Keratinocyte (primary cell): ENCODE data around the gene KPNA5. TPM values are rescaled to one million over a fixed set of nuclear protein-coding genes. Genes with fewer than 3 reads are reported as not detected.
"Not testable (repeated sequence)": the region's sequence is repeated elsewhere in the genome, so short reads cannot be mapped to it uniquely, and the experiment has no call there.

Experiments used
- DNase-seq: peaks from one replicate; pipeline ENCODE4 v3.0.0-alpha.2; 2011; ENCODE audit warnings: low read depth, missing footprints, low spot score
- FAIRE-seq: peaks from 2 replicates; lab custom pipeline; 2011; peaks lifted over from hg19 to GRCh38; lab: Jason Lieb, UNC
- H2AFZ ChIP-seq: 2 replicates; pipeline ENCODE4 v1.6.0; 2012; ENCODE audit warnings: low read length, control low read depth, inconsistent platforms; ENCODE audit not compliant: control insufficient read depth
- H3K27ac ChIP-seq: 2 replicates; pipeline ENCODE4 v1.5.1; 2011; ENCODE audit warnings: low read length; ENCODE audit not compliant: control insufficient read depth, insufficient read depth
- H3K27me3 ChIP-seq: 3 replicates; pipeline ENCODE4 v1.6.0; 2011; ENCODE audit warnings: low read length; ENCODE audit not compliant: control insufficient read depth, insufficient read depth; ENCODE audit errors: extremely low read depth
- H3K36me3 ChIP-seq, 2 experiments: 2 replicates in 1 of 2; 3 replicates in 1 of 2; pipeline ENCODE4 v1.5.1; 2011; ENCODE audit warnings: low read length in 2 of 2, mild to moderate bottlenecking in 1 of 2; ENCODE audit not compliant: control insufficient read depth in 2 of 2, insufficient read depth in 2 of 2; ENCODE audit errors: extremely low read depth in 1 of 2
- H3K4me1 ChIP-seq: 3 replicates; pipeline ENCODE4 v1.5.1; 2011; ENCODE audit warnings: low read length; ENCODE audit not compliant: control insufficient read depth, insufficient read depth; ENCODE audit errors: extremely low read depth
- H3K4me2 ChIP-seq: 3 replicates; pipeline ENCODE4 v1.6.0; 2011; ENCODE audit warnings: low read depth, low read length; ENCODE audit not compliant: control insufficient read depth, insufficient read depth; ENCODE audit errors: extremely low read depth
- H3K4me3 ChIP-seq, 3 experiments: fragments of 200-600 bp in 1 of 3; sonication (generic) in 1 of 3; 2 replicates in 2 of 3; 3 replicates in 1 of 3; pipeline ENCODE4 v1.5.1; 2011 to 2016; ENCODE audit warnings: low read length in 3 of 3, mild to moderate bottlenecking in 3 of 3, control low read depth in 2 of 3, inconsistent platforms in 1 of 3, low read depth in 1 of 3, mixed read lengths in 1 of 3, mixed run types in 1 of 3, moderate library complexity in 1 of 3; ENCODE audit not compliant: control insufficient read depth in 2 of 3, insufficient read depth in 2 of 3; ENCODE audit errors: extremely low read depth in 1 of 3
- H3K79me2 ChIP-seq: 2 replicates; pipeline ENCODE4 v1.6.0; 2012; ENCODE audit warnings: low read length; ENCODE audit not compliant: control insufficient read depth, insufficient read depth
- H3K9ac ChIP-seq: 3 replicates; pipeline ENCODE4 v1.6.0; 2011; ENCODE audit warnings: low read length; ENCODE audit not compliant: control insufficient read depth, insufficient read depth; ENCODE audit errors: extremely low read depth
- H3K9me1 ChIP-seq: 3 replicates; pipeline ENCODE4 v1.6.0; 2011; ENCODE audit warnings: low read length; ENCODE audit not compliant: control insufficient read depth, insufficient read depth; ENCODE audit errors: extremely low read depth
- H3K9me3 ChIP-seq: 2 replicates; pipeline ENCODE4 v1.5.1; 2012; ENCODE audit warnings: low read depth, low read length; ENCODE audit not compliant: control insufficient read depth
- H4K20me1 ChIP-seq: 3 replicates; pipeline ENCODE4 v1.6.0; 2011; ENCODE audit warnings: low read length; ENCODE audit not compliant: control insufficient read depth, insufficient read depth; ENCODE audit errors: extremely low read depth
- CTCF ChIP-seq, 3 experiments: IDR thresholded peaks in 1 of 3; conservative IDR thresholded peaks in 1 of 3; optimal IDR thresholded peaks in 1 of 3; 2 replicates in 2 of 3; 3 replicates in 1 of 3; pipeline versions ENCODE3 to v1.5.1; 2011; ENCODE audit warnings: low read length in 3 of 3, mild to moderate bottlenecking in 3 of 3, moderate library complexity in 2 of 3, control low read depth in 1 of 3, inconsistent platforms in 1 of 3; ENCODE audit not compliant: insufficient read depth in 2 of 3; ENCODE audit errors: extremely low read depth in 1 of 3
- EZH2 ChIP-seq: IDR thresholded peaks from one replicate; pipeline ENCODE4 v1.6.1; 2012; ENCODE audit warnings: inconsistent platforms, mild to moderate bottlenecking, low read length, moderate library complexity
- dilution Hi-C: fragments of 300-500 bp; cut with MboI; formaldehyde crosslinking; loops from one replicate; pipeline ENCODE4 v1.7.0; 2020; ENCODE audit warnings: low sequenced_read_pairs; ENCODE audit not compliant: extremely low pct_ligation_motif_present
- polyA plus RNA-seq, 5 experiments: library from polyadenylated mRNA; depleted of rRNA in 3 of 5; stranded (reverse) in 3 of 5; stranded (forward) in 1 of 5; unstranded in 1 of 5; fragments of >200 nt; gene quantifications; 1 replicate in 1 of 5; 2 replicates in 3 of 5; 3 replicates in 1 of 5; pipeline versions ENCODE4 v1.2.1 to v1.2.3, GENCODE V29; 2011 to 2012; ENCODE audit warnings: missing spikeins in 2 of 5, low read depth in 1 of 5, low replicate concordance in 1 of 5

Gene KPNA5
- polyA plus RNA-seq, 1 donor (not counting 4 experiments of a cell fraction or from before 2014, with no cell fraction given): 3.1 TPM

GRCh38 chr6:116682334-116682712 is 1.3 kb downstream of the KPNA5 start:
- Histone ChIP-seq H3K9ac (no peak overlapping the region), H3K4me2 (peak overlapping the region; percentile 96), H2AFZ (no peak overlapping the region), H3K36me3 (no peaks in the 10 kb centered on the region), H3K27ac (no peak overlapping the region), H3K79me2 (peaks cover 5% of the 10 kb centered on the region), H3K9me3 (no peaks in the 10 kb centered on the region), H3K9me1 (no peaks in the 10 kb centered on the region), H3K27me3 (no peaks in the 10 kb centered on the region), H4K20me1 (no peaks in the 10 kb centered on the region), H3K4me1 (peaks cover 9% of the 10 kb centered on the region), H3K4me3 (no peak overlapping the region)
- TF ChIP-seq CTCF (optimal IDR thresholded peaks at IDR 0.05 in 1 of 3, IDR thresholded peaks at IDR 0.05 in 1 of 3, conservative IDR thresholded peaks at IDR 0.05 in 1 of 3; ENCODE audit: extremely low read depth in 1 of 3, insufficient read depth in 2 of 3, low read length in 3 of 3): no peak
- TF ChIP-seq EZH2: no peak
- dilution Hi-C loops: no loop called here
- DNase-seq: no peak
- FAIRE-seq: no peak

GRCh38 chr6:116685437-116685993 is 4.5 kb downstream of the KPNA5 start:
- H3K79me2 ChIP-seq: peaks cover 10% of the 10 kb centered on the region
- H3K4me1 ChIP-seq: peaks cover 9% of the 10 kb centered on the region
- no peak overlapping the region for H3K4me2 ChIP-seq
- H2AFZ ChIP-seq: no peak overlapping the region
- H4K20me1 ChIP-seq: no peaks in the 10 kb centered on the region
- no peaks in the 10 kb centered on the region for H3K9me3 ChIP-seq
- no peaks in the 10 kb centered on the region for H3K9me1 ChIP-seq
- dilution Hi-C loops: no loop called here
- DNase-seq (no peak), FAIRE-seq (no peak)
- H3K27ac ChIP-seq: no peak overlapping the region
- H3K36me3 ChIP-seq: no peaks in the 10 kb centered on the region
- TF ChIP-seq EZH2: no peak
- no peak for TF ChIP-seq CTCF (optimal IDR thresholded peaks at IDR 0.05 in 1 of 3, IDR thresholded peaks at IDR 0.05 in 1 of 3, conservative IDR thresholded peaks at IDR 0.05 in 1 of 3; ENCODE audit: extremely low read depth in 1 of 3, insufficient read depth in 2 of 3, low read length in 3 of 3)
- H3K4me3 ChIP-seq: no peak overlapping the region
- no peak overlapping the region for H3K9ac ChIP-seq
- no peaks in the 10 kb centered on the region for H3K27me3 ChIP-seq

GRCh38 chr6:116686475-116687101 is 5.6 kb downstream of the KPNA5 start:
- H3K79me2 ChIP-seq, H4K20me1 ChIP-seq, H3K9me3 ChIP-seq, H3K27ac ChIP-seq, H3K9me1 ChIP-seq, dilution Hi-C loops, FAIRE-seq, H3K4me2 ChIP-seq, H3K4me1 ChIP-seq, H3K4me3 ChIP-seq, H3K27me3 ChIP-seq, H3K9ac ChIP-seq, DNase-seq, H2AFZ ChIP-seq, H3K36me3 ChIP-seq: not testable (repeated sequence)
